ENCODE data around the gene CAMK2D.

The CAMK2D gene

DNA sequence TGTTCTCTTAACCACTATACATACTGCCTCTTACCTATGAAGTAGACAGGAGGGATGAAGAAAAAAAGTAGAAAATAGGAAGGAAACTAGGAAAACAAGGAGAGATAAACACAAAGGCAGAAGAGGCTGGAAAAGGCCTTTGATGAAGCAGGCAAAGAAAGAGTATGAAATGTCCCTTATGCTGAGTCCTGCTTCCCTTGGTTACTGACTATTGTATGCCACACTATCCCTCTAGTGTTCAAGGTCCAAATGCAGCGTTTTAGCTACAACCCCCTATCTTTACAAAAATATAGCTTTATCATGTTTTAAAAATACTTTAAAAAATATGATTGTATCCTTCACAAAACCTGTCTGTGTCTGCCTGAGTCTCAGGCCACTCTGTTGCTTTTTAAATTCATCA is 233.1 kb downstream of the CAMK2D start:
- H3K4me2 ChIP-seq (ENCODE audit: low read length) = no peak overlapping the region
- H4K8ac ChIP-seq (ENCODE audit: low read depth, low read length) = no peak overlapping the region
- no peak overlapping the region for H2BK120ac ChIP-seq (ENCODE audit: insufficient read depth, low read length, poor library complexity)
- H3K4me1 ChIP-seq (ENCODE audit: control insufficient read depth in 1 of 2, insufficient read depth in 2 of 2, low read length in 2 of 2) = no peaks in the 10 kb centered on the region
- no peak overlapping the region for H3K4ac ChIP-seq (ENCODE audit: low read depth, low read length)
- peaks cover 0 to 2% of the 10 kb centered on the region in 2 experiments for H3K36me3 ChIP-seq (ENCODE audit: control insufficient read depth in 1 of 2, insufficient read depth in 2 of 2, low read length in 2 of 2)
- H2BK12ac ChIP-seq (ENCODE audit: low read length) = no peak overlapping the region
- H2AFZ ChIP-seq (ENCODE audit: insufficient read depth, low read length, poor library complexity) = no peak overlapping the region
- H3K4me3 ChIP-seq (ENCODE audit: low read depth, low read length) = no peak overlapping the region
- no peak overlapping the region for H3K14ac ChIP-seq (ENCODE audit: low read length)
- no peaks in the 10 kb centered on the region for H3K79me2 ChIP-seq (ENCODE audit: control insufficient read depth, insufficient read depth, low read length, poor library complexity)
- WGBS (ENCODE audit: extremely low coverage, insufficient coverage, insufficient read length) = no CpG with 5 or more reads among the region's 1 CpG
- no peak overlapping the region for H3K27ac ChIP-seq (ENCODE audit: low read depth, low read length)
- H4K91ac ChIP-seq (ENCODE audit: low read depth, low read length) = no peak overlapping the region
- no peak overlapping the region for H3K9ac ChIP-seq (ENCODE audit: low read length)
- no peak overlapping the region for H2BK5ac ChIP-seq (ENCODE audit: low read depth, low read length, poor library complexity)
- no peaks in the 10 kb centered on the region for H3K79me1 ChIP-seq (ENCODE audit: low read length)
- H3K9me3 ChIP-seq (ENCODE audit: insufficient read depth, low read depth, low read length) = no peaks in the 10 kb centered on the region
- no peak overlapping the region for H4K12ac ChIP-seq (ENCODE audit: low read depth, low read length)
- H2AK5ac ChIP-seq (ENCODE audit: low read length) = no peak overlapping the region
- no peak overlapping the region for H3K23ac ChIP-seq (ENCODE audit: low read length)
- H3K18ac ChIP-seq (ENCODE audit: low read length) = no peak overlapping the region
- H3K27me3 ChIP-seq (ENCODE audit: insufficient read depth, low read length) = no peaks in the 10 kb centered on the region
- DNase-seq = no peak

GRCh38 chr4:113525521-113525920 is 236.0 kb downstream of the CAMK2D start:
- no peak overlapping the region for H3K27ac ChIP-seq (ENCODE audit: low read depth, low read length)
- no peak overlapping the region for H3K14ac ChIP-seq (ENCODE audit: low read length)
- DNase-seq = no peak
- no peak overlapping the region for H2AFZ ChIP-seq (ENCODE audit: insufficient read depth, low read length, poor library complexity)
- no peak overlapping the region for H2BK120ac ChIP-seq (ENCODE audit: insufficient read depth, low read length, poor library complexity)
- H3K79me1 ChIP-seq (ENCODE audit: low read length) = no peaks in the 10 kb centered on the region
- no peak overlapping the region for H2BK5ac ChIP-seq (ENCODE audit: low read depth, low read length, poor library complexity)
- no peak overlapping the region for H2BK12ac ChIP-seq (ENCODE audit: low read length)
- H3K4me1 ChIP-seq (ENCODE audit: control insufficient read depth in 1 of 2, insufficient read depth in 2 of 2, low read length in 2 of 2) = no peaks in the 10 kb centered on the region
- no peak overlapping the region for H4K91ac ChIP-seq (ENCODE audit: low read depth, low read length)
- H3K18ac ChIP-seq (ENCODE audit: low read length) = no peak overlapping the region
- no peak overlapping the region for H2AK5ac ChIP-seq (ENCODE audit: low read length)
- no peaks in the 10 kb centered on the region for H3K79me2 ChIP-seq (ENCODE audit: control insufficient read depth, insufficient read depth, low read length, poor library complexity)
- H4K8ac ChIP-seq (ENCODE audit: low read depth, low read length) = no peak overlapping the region
- H3K9ac ChIP-seq (ENCODE audit: low read length) = no peak overlapping the region
- H3K23ac ChIP-seq (ENCODE audit: low read length) = no peak overlapping the region
- H3K27me3 ChIP-seq (ENCODE audit: insufficient read depth, low read length) = no peaks in the 10 kb centered on the region
- H4K12ac ChIP-seq (ENCODE audit: low read depth, low read length) = no peak overlapping the region
- H3K4me2 ChIP-seq (ENCODE audit: low read length) = no peak overlapping the region
- no peak overlapping the region for H3K4ac ChIP-seq (ENCODE audit: low read depth, low read length)
- H3K9me3 ChIP-seq (ENCODE audit: insufficient read depth, low read depth, low read length) = no peaks in the 10 kb centered on the region
- no peak overlapping the region for H3K4me3 ChIP-seq (ENCODE audit: low read depth, low read length)
- WGBS (ENCODE audit: extremely low coverage, insufficient coverage, insufficient read length) = no CpG with 5 or more reads among the region's 2 CpGs
- peaks cover under 1 to 1% of the 10 kb centered on the region in 2 experiments for H3K36me3 ChIP-seq (ENCODE audit: control insufficient read depth in 1 of 2, insufficient read depth in 2 of 2, low read length in 2 of 2)

DNA sequence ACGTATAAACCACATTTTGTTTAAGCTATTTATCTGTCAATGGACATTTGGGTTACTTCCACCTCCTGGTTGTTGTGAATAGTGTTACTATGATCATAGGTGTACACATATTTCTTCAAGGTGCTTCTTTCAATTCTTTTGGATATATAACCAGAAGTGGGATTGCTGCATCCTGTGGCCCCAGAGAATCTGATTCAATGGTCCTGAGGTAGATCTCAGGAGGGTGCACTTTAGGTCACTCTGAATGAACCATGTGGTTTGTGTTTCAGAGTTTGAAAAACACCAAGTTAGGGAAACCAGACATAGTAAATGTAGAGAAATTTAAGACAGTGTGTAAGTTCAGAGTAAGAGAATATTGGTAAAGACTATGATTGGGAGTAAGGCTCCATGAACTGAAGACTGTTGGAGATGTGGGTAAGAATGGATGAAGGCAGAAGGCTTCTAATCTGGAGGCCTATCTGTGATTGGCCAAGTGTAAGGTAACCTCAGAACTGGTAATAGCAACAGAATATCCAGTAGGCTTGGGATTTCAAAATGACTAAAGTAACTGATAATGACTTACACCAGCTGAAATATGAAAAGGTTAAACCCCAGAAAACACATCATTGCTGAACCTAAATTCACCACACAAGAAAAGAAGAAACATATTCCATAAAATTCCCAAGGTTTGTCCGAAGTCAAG is 236.9 kb downstream of the CAMK2D start:
- H3K4me3 ChIP-seq (ENCODE audit: low read depth, low read length) = no peak overlapping the region
- no peak overlapping the region for H3K18ac ChIP-seq (ENCODE audit: low read length)
- no peak overlapping the region for H2BK120ac ChIP-seq (ENCODE audit: insufficient read depth, low read length, poor library complexity)
- no peaks in the 10 kb centered on the region for H3K79me2 ChIP-seq (ENCODE audit: control insufficient read depth, insufficient read depth, low read length, poor library complexity)
- no peak overlapping the region for H3K14ac ChIP-seq (ENCODE audit: low read length)
- no peak overlapping the region for H2BK12ac ChIP-seq (ENCODE audit: low read length)
- no peaks in the 10 kb centered on the region for H3K9me3 ChIP-seq (ENCODE audit: insufficient read depth, low read depth, low read length)
- no CpG with 5 or more reads among the region's 2 CpGs for WGBS (ENCODE audit: extremely low coverage, insufficient coverage, insufficient read length)
- peaks cover 0 to 1% of the 10 kb centered on the region in 2 experiments for H3K36me3 ChIP-seq (ENCODE audit: control insufficient read depth in 1 of 2, insufficient read depth in 2 of 2, low read length in 2 of 2)
- no peak for DNase-seq
- H4K8ac ChIP-seq (ENCODE audit: low read depth, low read length) = no peak overlapping the region
- H3K27me3 ChIP-seq (ENCODE audit: insufficient read depth, low read length) = no peaks in the 10 kb centered on the region
- no peak overlapping the region for H2AFZ ChIP-seq (ENCODE audit: insufficient read depth, low read length, poor library complexity)
- H3K27ac ChIP-seq (ENCODE audit: low read depth, low read length) = no peak overlapping the region
- no peak overlapping the region for H4K12ac ChIP-seq (ENCODE audit: low read depth, low read length)
- no peak overlapping the region for H3K9ac ChIP-seq (ENCODE audit: low read length)
- H3K4me2 ChIP-seq (ENCODE audit: low read length) = no peak overlapping the region
- H3K4me1 ChIP-seq (ENCODE audit: control insufficient read depth in 1 of 2, insufficient read depth in 2 of 2, low read length in 2 of 2) = no peaks in the 10 kb centered on the region
- H2BK5ac ChIP-seq (ENCODE audit: low read depth, low read length, poor library complexity) = no peak overlapping the region
- H2AK5ac ChIP-seq (ENCODE audit: low read length) = no peak overlapping the region
- no peaks in the 10 kb centered on the region for H3K79me1 ChIP-seq (ENCODE audit: low read length)
- H4K91ac ChIP-seq (ENCODE audit: low read depth, low read length) = no peak overlapping the region
- no peak overlapping the region for H3K4ac ChIP-seq (ENCODE audit: low read depth, low read length)
- H3K23ac ChIP-seq (ENCODE audit: low read length) = no peak overlapping the region

- no CpG with 5 or more reads among the region's 1 CpG for WGBS (ENCODE audit: extremely low coverage, insufficient coverage, insufficient read length)
- Histone ChIP-seq H3K79me1 (ENCODE audit: low read length) (no peaks in the 10 kb centered on the region), H3K4me1 (ENCODE audit: control insufficient read depth in 1 of 2, insufficient read depth in 2 of 2, low read length in 2 of 2) (no peaks in the 10 kb centered on the region), H2AK5ac (ENCODE audit: low read length) (no peak overlapping the region), H3K4me2 (ENCODE audit: low read length) (no peak overlapping the region), H3K14ac (ENCODE audit: low read length) (no peak overlapping the region), H3K4ac (ENCODE audit: low read depth, low read length) (no peak overlapping the region), H3K18ac (ENCODE audit: low read length) (no peak overlapping the region), H3K27ac (ENCODE audit: low read depth, low read length) (no peak overlapping the region), H3K9ac (ENCODE audit: low read length) (no peak overlapping the region), H3K36me3 (ENCODE audit: control insufficient read depth in 1 of 2, insufficient read depth in 2 of 2, low read length in 2 of 2) (peaks cover 0 to 1% of the 10 kb centered on the region in 2 experiments), H3K79me2 (ENCODE audit: control insufficient read depth, insufficient read depth, low read length, poor library complexity) (no peaks in the 10 kb centered on the region), H4K8ac (ENCODE audit: low read depth, low read length) (no peak overlapping the region), H3K27me3 (ENCODE audit: insufficient read depth, low read length) (no peaks in the 10 kb centered on the region), H2BK5ac (ENCODE audit: low read depth, low read length, poor library complexity) (no peak overlapping the region), H2AFZ (ENCODE audit: insufficient read depth, low read length, poor library complexity) (no peak overlapping the region), H4K12ac (ENCODE audit: low read depth, low read length) (no peak overlapping the region), H2BK120ac (ENCODE audit: insufficient read depth, low read length, poor library complexity) (no peak overlapping the region), H3K23ac (ENCODE audit: low read length) (no peak overlapping the region), H2BK12ac (ENCODE audit: low read length) (no peak overlapping the region), H3K4me3 (ENCODE audit: low read depth, low read length) (no peak overlapping the region), H3K9me3 (ENCODE audit: insufficient read depth, low read depth, low read length) (no peaks in the 10 kb centered on the region), H4K91ac (ENCODE audit: low read depth, low read length) (no peak overlapping the region)
- DNase-seq = no peak
Measured at GRCh38 chr4:113524096-113524495, 237.4 kb downstream of the CAMK2D start.

Data from trophoblast cell (in vitro differentiated cells and primary cell).